HepG2 (cell line): ENCODE measurements around the gene MEF2D. TPM values are rescaled to one million over a fixed set of nuclear protein-coding genes. Genes with fewer than 3 reads are reported as not detected.

Experiments used
- GTF3A ChIP-seq: sonication (generic); formaldehyde crosslinking; conservative IDR thresholded peaks from 2 replicates; pipeline ENCODE4 v1.4.0; 2020; ENCODE audit warnings: mild to moderate bottlenecking, missing genetic modification reagents
- MED8 ChIP-seq: sonication (generic); formaldehyde crosslinking; IDR thresholded peaks from 2 replicates; pipeline ENCODE4 v1.8.1; 2023; ENCODE audit warnings: mild to moderate bottlenecking, missing genetic modification reagents; ENCODE audit not compliant: insufficient replicate concordance
- NCOA1 ChIP-seq: sonication (generic); formaldehyde crosslinking; IDR thresholded peaks from 2 replicates; pipeline ENCODE4 v1.9.0; 2021; ENCODE audit warnings: missing genetic modification reagents
- PCBP2 ChIP-seq: fragments of 200-400 bp; formaldehyde crosslinking; optimal IDR thresholded peaks from 2 replicates; pipeline ENCODE3; 2018; ENCODE audit warnings: low read length, low read depth; ENCODE audit not compliant: poor library complexity, severe bottlenecking
- POLR2AphosphoS2 ChIP-seq: IDR thresholded peaks from 2 replicates; pipeline ENCODE4 v1.6.1; 2011; ENCODE audit warnings: low read depth, low read length, improper control_type of control experiment
- SKI ChIP-seq: fragments of 450-650 bp; IDR thresholded peaks from one replicate; pipeline ENCODE4 v1.6.1; 2018; ENCODE audit warnings: mild to moderate bottlenecking; ENCODE audit not compliant: partially characterized antibody
- SMAD3 ChIP-seq: sonication (generic); formaldehyde crosslinking; IDR thresholded peaks from 2 replicates; pipeline ENCODE4 v1.4.0; 2020; ENCODE audit warnings: missing genetic modification reagents
- SRY ChIP-seq: sonication (generic); formaldehyde crosslinking; IDR thresholded peaks from 2 replicates; pipeline ENCODE4 v1.8.0; 2022; ENCODE audit warnings: mild to moderate bottlenecking, missing genetic modification reagents
- U2AF1 ChIP-seq: fragments of 200-400 bp; formaldehyde crosslinking; optimal IDR thresholded peaks from 2 replicates; pipeline ENCODE3; 2017; ENCODE audit warnings: mild to moderate bottlenecking, low read depth, low read length
- ZNF224 ChIP-seq: sonication (generic); formaldehyde crosslinking; IDR thresholded peaks from 2 replicates; pipeline ENCODE4 v1.5.0; 2020; ENCODE audit warnings: mild to moderate bottlenecking, missing genetic modification reagents
- ZNF576 ChIP-seq: sonication (generic); formaldehyde crosslinking; IDR thresholded peaks from 2 replicates; pipeline ENCODE4 v1.4.0; 2020; ENCODE audit warnings: mild to moderate bottlenecking, missing genetic modification reagents
- ZNF597 ChIP-seq: sonication (generic); formaldehyde crosslinking; IDR thresholded peaks from 2 replicates; pipeline ENCODE4 v1.5.0; 2020; ENCODE audit warnings: missing genetic modification reagents
- ZNF740 ChIP-seq: sonication (generic); formaldehyde crosslinking; IDR thresholded peaks from 2 replicates; pipeline ENCODE4 v1.4.0; 2020; ENCODE audit warnings: missing genetic modification reagents
- ZNF792 ChIP-seq: IDR thresholded peaks from 2 replicates; pipeline ENCODE4 v1.6.1; 2016
- polyA plus RNA-seq, 8 experiments: library from polyadenylated mRNA; depleted of rRNA in 3 of 8; stranded (reverse) in 7 of 8; unstranded in 1 of 8; fragments of >200 nt; fragmentation: Illumina TruSeq in 4 of 8; extraction: Trizol in 4 of 8; gene quantifications; 2 replicates each; pipeline versions ENCODE4 v1.2.1 to v1.2.3, GENCODE V29; 2011 to 2016; ENCODE audit warnings: low read depth in 4 of 8, missing spikeins in 1 of 8, mixed read lengths in 1 of 8; ENCODE audit not compliant: insufficient read depth in 1 of 8
- total RNA-seq, 5 experiments: library from RNA; depleted of rRNA; stranded (reverse); fragments of >200 nt; fragmentation: Illumina TruSeq; extraction: Trizol; gene quantifications; 2 replicates each; pipeline ENCODE4 v1.2.3, GENCODE V29; 2016; ENCODE audit warnings: low read depth in 1 of 5
- TF ChIP-seq, protein P1 (sequence below): sonication (generic); formaldehyde crosslinking; IDR thresholded peaks from 2 replicates; pipeline ENCODE4 v1.9.0; 2022; ENCODE audit warnings: missing genetic modification reagents, mild to moderate bottlenecking, borderline replicate concordance
- TF ChIP-seq, protein P2 (sequence below), 2 experiments: sonication (generic) in 1 of 2; formaldehyde crosslinking in 1 of 2; IDR thresholded peaks; 2 replicates each; pipeline versions ENCODE4 v1.6.1 to v1.9.0; 2014 to 2022; ENCODE audit warnings: antibody characterized with exemption in 1 of 2, borderline replicate concordance in 1 of 2, inconsistent platforms in 1 of 2, low read depth in 1 of 2, missing genetic modification reagents in 1 of 2

The MEF2D gene
- total and polyA plus RNA-seq, 2 of the 13 experiments (the other 11 are each of a cell fraction or from before 2014, with no cell fraction given) = 1.6 to 3.9 TPM

DNA sequence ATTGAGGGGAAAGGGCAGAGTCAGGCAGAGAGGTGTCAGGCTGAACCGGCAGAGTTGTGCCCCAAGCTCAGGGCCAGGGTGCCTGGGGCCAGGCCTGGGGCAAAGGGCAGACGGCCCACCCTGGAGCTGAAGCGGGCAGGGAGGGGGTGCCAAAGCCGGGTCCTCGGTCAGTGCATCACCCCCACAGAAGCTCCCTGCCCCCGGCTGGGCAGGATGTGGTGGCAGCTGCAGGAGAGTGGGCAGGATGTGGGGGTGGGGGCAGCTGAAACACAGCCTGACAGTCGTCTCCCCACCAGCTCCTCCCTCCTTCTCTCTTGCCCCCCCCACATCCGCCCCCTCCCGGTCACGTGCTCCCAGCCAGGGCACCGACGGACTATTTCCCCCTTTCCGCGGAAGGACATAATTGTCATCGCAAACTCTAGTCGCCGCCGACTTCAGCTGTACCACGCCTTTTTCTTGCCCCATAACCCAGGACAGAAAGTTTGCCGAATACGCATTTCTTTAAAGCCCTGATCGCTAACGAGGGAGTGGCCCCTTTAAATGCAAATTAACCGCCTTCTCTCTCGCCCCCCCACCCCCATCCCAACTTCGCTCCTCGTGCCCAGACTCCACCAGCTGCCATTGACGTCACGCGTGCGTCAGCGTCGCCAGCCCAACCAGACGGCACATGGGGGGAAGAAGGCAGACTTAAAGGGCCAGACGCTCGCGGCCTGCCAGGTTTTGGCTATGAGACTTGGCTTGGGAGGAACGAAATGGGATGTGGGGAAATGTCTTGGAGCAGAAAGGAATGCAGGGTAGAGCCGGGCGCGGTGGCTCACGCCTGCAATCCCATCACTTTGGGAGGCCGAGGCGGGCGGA, 4.5 kb upstream of the MEF2D start (continued):
- TF ChIP-seq, protein P1, sequence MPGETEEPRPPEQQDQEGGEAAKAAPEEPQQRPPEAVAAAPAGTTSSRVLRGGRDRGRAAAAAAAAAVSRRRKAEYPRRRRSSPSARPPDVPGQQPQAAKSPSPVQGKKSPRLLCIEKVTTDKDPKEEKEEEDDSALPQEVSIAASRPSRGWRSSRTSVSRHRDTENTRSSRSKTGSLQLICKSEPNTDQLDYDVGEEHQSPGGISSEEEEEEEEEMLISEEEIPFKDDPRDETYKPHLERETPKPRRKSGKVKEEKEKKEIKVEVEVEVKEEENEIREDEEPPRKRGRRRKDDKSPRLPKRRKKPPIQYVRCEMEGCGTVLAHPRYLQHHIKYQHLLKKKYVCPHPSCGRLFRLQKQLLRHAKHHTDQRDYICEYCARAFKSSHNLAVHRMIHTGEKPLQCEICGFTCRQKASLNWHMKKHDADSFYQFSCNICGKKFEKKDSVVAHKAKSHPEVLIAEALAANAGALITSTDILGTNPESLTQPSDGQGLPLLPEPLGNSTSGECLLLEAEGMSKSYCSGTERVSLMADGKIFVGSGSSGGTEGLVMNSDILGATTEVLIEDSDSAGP = peak; percentile 100
- TF ChIP-seq U2AF1 = no peak
- no peak; the same call in 1 of the 2 replicates for TF ChIP-seq ZNF792 (CRISPR knock-in tag)
- peak; percentile 88 for TF ChIP-seq NCOA1 (CRISPR knock-in tag)
- TF ChIP-seq ZNF597 (CRISPR knock-in tag) = no peak
- TF ChIP-seq SKI = peak; percentile 34
- no peak for TF ChIP-seq POLR2AphosphoS2
- TF ChIP-seq SMAD3 = no peak
- no peak for TF ChIP-seq MED8
- TF ChIP-seq PCBP2 = no peak
- TF ChIP-seq, protein P2, sequence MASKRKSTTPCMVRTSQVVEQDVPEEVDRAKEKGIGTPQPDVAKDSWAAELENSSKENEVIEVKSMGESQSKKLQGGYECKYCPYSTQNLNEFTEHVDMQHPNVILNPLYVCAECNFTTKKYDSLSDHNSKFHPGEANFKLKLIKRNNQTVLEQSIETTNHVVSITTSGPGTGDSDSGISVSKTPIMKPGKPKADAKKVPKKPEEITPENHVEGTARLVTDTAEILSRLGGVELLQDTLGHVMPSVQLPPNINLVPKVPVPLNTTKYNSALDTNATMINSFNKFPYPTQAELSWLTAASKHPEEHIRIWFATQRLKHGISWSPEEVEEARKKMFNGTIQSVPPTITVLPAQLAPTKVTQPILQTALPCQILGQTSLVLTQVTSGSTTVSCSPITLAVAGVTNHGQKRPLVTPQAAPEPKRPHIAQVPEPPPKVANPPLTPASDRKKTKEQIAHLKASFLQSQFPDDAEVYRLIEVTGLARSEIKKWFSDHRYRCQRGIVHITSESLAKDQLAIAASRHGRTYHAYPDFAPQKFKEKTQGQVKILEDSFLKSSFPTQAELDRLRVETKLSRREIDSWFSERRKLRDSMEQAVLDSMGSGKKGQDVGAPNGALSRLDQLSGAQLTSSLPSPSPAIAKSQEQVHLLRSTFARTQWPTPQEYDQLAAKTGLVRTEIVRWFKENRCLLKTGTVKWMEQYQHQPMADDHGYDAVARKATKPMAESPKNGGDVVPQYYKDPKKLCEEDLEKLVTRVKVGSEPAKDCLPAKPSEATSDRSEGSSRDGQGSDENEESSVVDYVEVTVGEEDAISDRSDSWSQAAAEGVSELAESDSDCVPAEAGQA (IDR thresholded peaks at IDR 0.05; ENCODE audit: low read depth) = peak; percentile 86
- TF ChIP-seq, protein P2 (CRISPR knock-in tag; IDR thresholded peaks at IDR 0.05; ENCODE audit: borderline replicate concordance) = no peak
- no peak for TF ChIP-seq GTF3A (CRISPR knock-in tag)
- TF ChIP-seq ZNF576 (CRISPR knock-in tag) = no peak
- TF ChIP-seq ZNF740 (CRISPR knock-in tag) = peak; percentile 94
- TF ChIP-seq SRY (CRISPR knock-in tag) = no peak
- TF ChIP-seq ZNF224 (CRISPR knock-in tag) = 0 out of 2 replicates have a peak, but pooled peaks have one; percentile 4
